Activated naive CD8-positive, alpha-beta T cell treated with anti-CD3 and anti-CD28 coated beads for 36 hours (primary cell): ENCODE results near the gene PPP1R13L. TPM values are rescaled to one million over a fixed set of nuclear protein-coding genes. Genes with fewer than 3 reads are reported as not detected.

Experiments
- DNase-seq: peaks from one replicate; pipeline ENCODE4 v3.0.0; 2021
- H3K27ac Mint-ChIP-seq: one replicate; pipeline ENCODE4 v1.8.0; 2022; ENCODE audit warnings: mild to moderate bottlenecking, moderate library complexity, mixed read lengths
- H3K27me3 Mint-ChIP-seq: one replicate; pipeline ENCODE4 v1.8.0; 2022; ENCODE audit warnings: mild to moderate bottlenecking, mixed read lengths
- H3K36me3 Mint-ChIP-seq: one replicate; pipeline ENCODE4 v1.8.0; 2021; ENCODE audit warnings: mild to moderate bottlenecking, mixed read lengths
- H3K4me1 Mint-ChIP-seq: one replicate; pipeline ENCODE4 v1.8.0; 2021; ENCODE audit warnings: mixed read lengths
- H3K4me3 Mint-ChIP-seq: one replicate; pipeline ENCODE4 v1.8.0; 2022; ENCODE audit warnings: mild to moderate bottlenecking, moderate library complexity, mixed read lengths
- H3K9me3 Mint-ChIP-seq: one replicate; pipeline ENCODE4 v1.8.0; 2022; ENCODE audit warnings: mixed read lengths
- total RNA-seq, 2 experiments: library from RNA; stranded (reverse); gene quantifications; one replicate each; pipeline ENCODE4 v1.2.3, GENCODE V29; 2021

Gene PPP1R13L
- total RNA-seq, 2 experiments from 2014 or later: 3.6 to 4.7 TPM

- peak within 1 kb of the TSS; percentile 93 for H3K27ac Mint-ChIP-seq
- peak within 1 kb of the TSS; percentile 99 for H3K4me3 Mint-ChIP-seq
- peaks cover 29% of the 10 kb centered on the region for H3K36me3 Mint-ChIP-seq
- peaks cover 37% of the 10 kb centered on the region for H3K27me3 Mint-ChIP-seq
- no peaks in the 10 kb centered on the region for H3K9me3 Mint-ChIP-seq
- H3K4me1 Mint-ChIP-seq: peaks cover 40% of the 10 kb centered on the region
- peak; percentile 82 for DNase-seq
Measured at GRCh38 chr19:45406226-45407090, 1.6 kb upstream of the PPP1R13L start, which contains the start of gene POLR1G. POLR1G (plus strand) TSS chr19:45406644; CDS start chr19:45406697, 53 bp downstream.

- H3K4me1 Mint-ChIP-seq: peaks cover 40% of the 10 kb centered on the region
- no peaks in the 10 kb centered on the region for H3K9me3 Mint-ChIP-seq
- DNase-seq: peak; percentile 85
- peak overlapping the region; percentile 99 for H3K4me3 Mint-ChIP-seq
- H3K36me3 Mint-ChIP-seq: peaks cover 21% of the 10 kb centered on the region
- H3K27me3 Mint-ChIP-seq: peaks cover 41% of the 10 kb centered on the region
- H3K27ac Mint-ChIP-seq: peak overlapping the region; percentile 93
Measured at GRCh38 chr19:45405435-45406225, 761 bp upstream of the PPP1R13L start.

GRCh38 chr19:45403781-45404556 is 900 bp downstream of the PPP1R13L start:
- Mint-ChIP-seq H3K4me3 (peak overlapping the region; percentile 99), H3K4me1 (peaks cover 36% of the 10 kb centered on the region), H3K27ac (no peak overlapping the region), H3K27me3 (peaks cover 55% of the 10 kb centered on the region), H3K36me3 (peaks cover 11% of the 10 kb centered on the region), H3K9me3 (no peaks in the 10 kb centered on the region)
- peak; percentile 78 for DNase-seq

- no peak overlapping the region for H3K27ac Mint-ChIP-seq
Measured at GRCh38 chr19:45403272-45403671, 1.6 kb downstream of the PPP1R13L start.

GRCh38 chr19:45402298-45403061 is 2.4 kb downstream of the PPP1R13L start:
- Mint-ChIP-seq H3K27me3 (peaks cover 68% of the 10 kb centered on the region), H3K36me3 (peaks cover 2% of the 10 kb centered on the region), H3K4me1 (peaks cover 32% of the 10 kb centered on the region), H3K27ac (no peak overlapping the region), H3K4me3 (no peak overlapping the region), H3K9me3 (no peaks in the 10 kb centered on the region)
- peak; percentile 62 for DNase-seq

More at GRCh38 chr19:45403272-45403671, 1.6 kb downstream of the PPP1R13L start:
- DNase-seq: no peak
- Mint-ChIP-seq H3K4me3 (no peak overlapping the region), H3K4me1 (peaks cover 39% of the 10 kb centered on the region), H3K9me3 (no peaks in the 10 kb centered on the region), H3K36me3 (peaks cover 5% of the 10 kb centered on the region), H3K27me3 (peaks cover 62% of the 10 kb centered on the region)

- no peak for DNase-seq
- H3K36me3 Mint-ChIP-seq: peaks cover 2% of the 10 kb centered on the region
- H3K4me1 Mint-ChIP-seq: peaks cover 36% of the 10 kb centered on the region
- H3K27ac Mint-ChIP-seq: no peak overlapping the region
- peaks cover 75% of the 10 kb centered on the region for H3K27me3 Mint-ChIP-seq
- no peak overlapping the region for H3K4me3 Mint-ChIP-seq
- no peaks in the 10 kb centered on the region for H3K9me3 Mint-ChIP-seq
Measured at GRCh38 chr19:45401815-45402214, 3.1 kb downstream of the PPP1R13L start.

- Mint-ChIP-seq H3K4me1 (peaks cover 28% of the 10 kb centered on the region), H3K9me3 (no peaks in the 10 kb centered on the region), H3K36me3 (no peaks in the 10 kb centered on the region), H3K27me3 (peaks cover 86% of the 10 kb centered on the region), H3K27ac (no peak overlapping the region), H3K4me3 (no peak overlapping the region)
- DNase-seq: no peak
Measured at GRCh38 chr19:45400192-45400591, 4.7 kb downstream of the PPP1R13L start.

- Mint-ChIP-seq H3K9me3 (no peaks in the 10 kb centered on the region), H3K27me3 (peaks cover 51% of the 10 kb centered on the region), H3K4me3 (no peak overlapping the region), H3K36me3 (no peaks in the 10 kb centered on the region), H3K4me1 (peaks cover 11% of the 10 kb centered on the region), H3K27ac (no peak overlapping the region)
- no peak for DNase-seq
Measured at GRCh38 chr19:45395821-45396617, 8.8 kb downstream of the PPP1R13L start.

GRCh38 chr19:45391871-45392665 is 12.8 kb downstream of the PPP1R13L start:
- Mint-ChIP-seq H3K27ac (no peak overlapping the region), H3K27me3 (peaks cover 25% of the 10 kb centered on the region)

GRCh38 chr19:45391346-45391745 is 13.5 kb downstream of the PPP1R13L start:
- Mint-ChIP-seq H3K27ac (no peak overlapping the region), H3K9me3 (no peaks in the 10 kb centered on the region), H3K36me3 (no peaks in the 10 kb centered on the region), H3K27me3 (peaks cover 28% of the 10 kb centered on the region), H3K4me3 (no peak overlapping the region), H3K4me1 (no peaks in the 10 kb centered on the region)
- DNase-seq: no peak

More at GRCh38 chr19:45391871-45392665, 12.8 kb downstream of the PPP1R13L start:
- Mint-ChIP-seq H3K9me3 (no peaks in the 10 kb centered on the region), H3K36me3 (no peaks in the 10 kb centered on the region), H3K4me3 (no peak overlapping the region), H3K4me1 (peaks cover 3% of the 10 kb centered on the region)
- DNase-seq: no peak

GRCh38 chr19:45385392-45386221 is 19.3 kb downstream of the PPP1R13L start:
- no peak overlapping the region for H3K27ac Mint-ChIP-seq
- peaks cover 33% of the 10 kb centered on the region for H3K27me3 Mint-ChIP-seq
- no peaks in the 10 kb centered on the region for H3K36me3 Mint-ChIP-seq
- no peaks in the 10 kb centered on the region for H3K9me3 Mint-ChIP-seq
- H3K4me1 Mint-ChIP-seq: no peaks in the 10 kb centered on the region
- no peak overlapping the region for H3K4me3 Mint-ChIP-seq
- no peak for DNase-seq

GRCh38 chr19:45382426-45382825 is 22.4 kb downstream of the PPP1R13L start:
- Mint-ChIP-seq H3K27ac (no peak overlapping the region), H3K9me3 (no peaks in the 10 kb centered on the region), H3K36me3 (no peaks in the 10 kb centered on the region), H3K27me3 (peaks cover 32% of the 10 kb centered on the region), H3K4me1 (no peaks in the 10 kb centered on the region), H3K4me3 (no peak overlapping the region)
- DNase-seq: no peak
